ENCODE data around the gene AJUBA. TPM values are rescaled to one million over a fixed set of nuclear protein-coding genes. Genes with fewer than 3 reads are reported as not detected.
A peak's percentile ranks its signal among the peaks of the same experiment; 100 is the strongest.
"Not testable (repeated sequence)": the region's sequence is repeated elsewhere in the genome, so short reads cannot be mapped to it uniquely, and the experiment has no call there.

The AJUBA gene
- total and polyA plus RNA-seq, 4 experiments from 2014 or later: 0.30 to 3.9 (median 2.1) TPM

GRCh38 chr14:22966783-22967269 is 15.5 kb downstream of the AJUBA start:
- Histone ChIP-seq H3K36me3 (ENCODE audit: insufficient read depth, low read length) (no peaks in the 10 kb centered on the region), H3K27ac (ENCODE audit: low read depth, low read length) (no peak overlapping the region), H3K4me1 (ENCODE audit: insufficient read depth, low read length) (no peaks in the 10 kb centered on the region), H3K27me3 (ENCODE audit: insufficient read depth, low read length) (no peaks in the 10 kb centered on the region), H3K4me3 (ENCODE audit: low read length in 2 of 2) (no peak overlapping the region), H3K9me3 (ENCODE audit: control insufficient read depth in 1 of 2, low read length in 2 of 2) (no peaks in the 10 kb centered on the region)
- Mint-ChIP-seq H3K4me3 (no peak overlapping the region), H3K27me3 (peaks cover 0 to 3% of the 10 kb centered on the region in 2 donors), H3K27ac (no peak overlapping the region), H3K4me1 (no peaks in the 10 kb centered on the region), H3K36me3 (peaks cover 0 to 3% of the 10 kb centered on the region in 2 donors), H3K9me3 (peaks cover 0 to 1% (median 0%) of the 10 kb centered on the region in 8 donors)
- no peak for DNase-seq
- CTCF ChIA-PET (ENCODE audit: partially characterized antibody): interaction anchor here (23.8 to 38.6 kb wide), 2 partner anchors 18 to 93 kb away, joined by 395 to 1070 read pairs; partner anchors contain the start of genes AJUBA and CDH24
- intact Hi-C loops (cut with micrococcal nuclease): no loop called here
- POLR2A ChIA-PET (ENCODE audit: partially characterized antibody): no interaction called here

- H3K4me1 Mint-ChIP-seq; DNase-seq; H3K27me3 Mint-ChIP-seq; H3K4me3 Mint-ChIP-seq; H3K4me1 ChIP-seq (ENCODE audit: insufficient read depth, low read length); H3K27ac Mint-ChIP-seq; POLR2A ChIA-PET (ENCODE audit: partially characterized antibody); H3K27me3 ChIP-seq (ENCODE audit: insufficient read depth, low read length); intact Hi-C loops (cut with micrococcal nuclease); H3K27ac ChIP-seq (ENCODE audit: low read depth, low read length); H3K36me3 Mint-ChIP-seq; H3K36me3 ChIP-seq (ENCODE audit: insufficient read depth, low read length); H3K9me3 Mint-ChIP-seq; H3K4me3 ChIP-seq (ENCODE audit: low read length in 2 of 2); H3K9me3 ChIP-seq (ENCODE audit: control insufficient read depth in 1 of 2, low read length in 2 of 2): not testable (repeated sequence)
- CTCF ChIA-PET (ENCODE audit: partially characterized antibody): interaction anchor here (23.8 to 38.6 kb wide), 2 partner anchors 19 to 94 kb away, joined by 395 to 1070 read pairs; partner anchors contain the start of genes AJUBA and CDH24
Observed at GRCh38 chr14:22965916-22966782, 16.2 kb downstream of the AJUBA start.

GRCh38 chr14:22962061-22962676 is 20.2 kb downstream of the AJUBA start:
- Mint-ChIP-seq H3K36me3 (no peaks in the 10 kb centered on the region), H3K9me3 (no peaks in the 10 kb centered on the region), H3K4me1 (peaks cover 0 to 6% (median under 1%) of the 10 kb centered on the region in 4 donors), H3K27me3 (no peaks in the 10 kb centered on the region), H3K27ac (no peak overlapping the region), H3K4me3 (no peak overlapping the region)
- Histone ChIP-seq H3K27me3 (ENCODE audit: insufficient read depth, low read length) (no peaks in the 10 kb centered on the region), H3K4me1 (ENCODE audit: insufficient read depth, low read length) (peaks cover 7% of the 10 kb centered on the region), H3K4me3 (ENCODE audit: low read length in 2 of 2) (no peak overlapping the region), H3K27ac (ENCODE audit: low read depth, low read length) (no peak overlapping the region), H3K9me3 (ENCODE audit: control insufficient read depth in 1 of 2, low read length in 2 of 2) (no peaks in the 10 kb centered on the region), H3K36me3 (ENCODE audit: insufficient read depth, low read length) (no peaks in the 10 kb centered on the region)
- DNase-seq: no peak
- CTCF ChIA-PET (ENCODE audit: partially characterized antibody): interaction anchor here (1.1 to 38.6 kb wide), 6 partner anchors 7 to 135 kb away, joined by 3 to 1070 read pairs (median 16); partner anchors contain the start of genes AJUBA and CDH24
- POLR2A ChIA-PET (ENCODE audit: partially characterized antibody): interaction anchor here (0.7 kb wide), 1 partner anchor 135 kb away, joined by 3 read pairs; no protein-coding TSS in a partner anchor
- intact Hi-C loops (cut with micrococcal nuclease): no loop called here

GRCh38 chr14:22955702-22956569 is 26.4 kb downstream of the AJUBA start:
- DNase-seq: peak in 1 of 5 donors; percentile 11
- intact Hi-C loops (cut with micrococcal nuclease): loop anchor here (1.0 kb wide), 1 partner anchor 85 kb away; the partner anchor contains the start of gene LRP10

GRCh38 chr14:22952418-22952817 is 29.9 kb downstream of the AJUBA start:
- Histone ChIP-seq H3K4me1 (ENCODE audit: insufficient read depth, low read length) (peaks cover 11% of the 10 kb centered on the region), H3K36me3 (ENCODE audit: insufficient read depth, low read length) (peaks cover 1% of the 10 kb centered on the region), H3K27me3 (ENCODE audit: insufficient read depth, low read length) (no peaks in the 10 kb centered on the region), H3K9me3 (ENCODE audit: control insufficient read depth in 1 of 2, low read length in 2 of 2) (no peaks in the 10 kb centered on the region), H3K4me3 (ENCODE audit: low read length in 2 of 2) (no peak overlapping the region), H3K27ac (ENCODE audit: low read depth, low read length) (no peak overlapping the region)
- H3K4me3 Mint-ChIP-seq: no peak overlapping the region
- peaks cover 13 to 18% (median 15%) of the 10 kb centered on the region in 4 donors for H3K4me1 Mint-ChIP-seq
- no peaks in the 10 kb centered on the region for H3K27me3 Mint-ChIP-seq
- peaks cover 13 to 30% of the 10 kb centered on the region in 2 donors for H3K36me3 Mint-ChIP-seq
- no peaks in the 10 kb centered on the region for H3K9me3 Mint-ChIP-seq
- ChIA-PET POLR2A (ENCODE audit: partially characterized antibody) (no interaction called here), CTCF (ENCODE audit: partially characterized antibody) (no interaction called here)
- DNase-seq: no peak
- intact Hi-C loops (cut with micrococcal nuclease): no loop called here
- peak overlapping the region in 2 of 7 donors; percentile 61 to 66 for H3K27ac Mint-ChIP-seq

More at GRCh38 chr14:22955702-22956569, 26.4 kb downstream of the AJUBA start:
- Histone ChIP-seq H3K9me3 (ENCODE audit: control insufficient read depth in 1 of 2, low read length in 2 of 2) (no peaks in the 10 kb centered on the region), H3K4me3 (ENCODE audit: low read length in 2 of 2) (peak overlapping the region; percentile 30 to 89), H3K4me1 (ENCODE audit: insufficient read depth, low read length) (peaks cover 16% of the 10 kb centered on the region), H3K27ac (ENCODE audit: low read depth, low read length) (peak overlapping the region; percentile 79), H3K36me3 (ENCODE audit: insufficient read depth, low read length) (no peaks in the 10 kb centered on the region), H3K27me3 (ENCODE audit: insufficient read depth, low read length) (no peaks in the 10 kb centered on the region)
- Mint-ChIP-seq H3K4me3 (peak overlapping the region; percentile 91 to 94 (median 92)), H3K9me3 (no peaks in the 10 kb centered on the region), H3K4me1 (peaks cover 13 to 22% (median 16%) of the 10 kb centered on the region in 4 donors), H3K27ac (peak overlapping the region; percentile 92 to 95 (median 93)), H3K27me3 (no peaks in the 10 kb centered on the region), H3K36me3 (peaks cover 5 to 15% of the 10 kb centered on the region in 2 donors)
- CTCF ChIA-PET (ENCODE audit: partially characterized antibody): interaction anchor here (0.6 to 23.8 kb wide), 18 partner anchors 7 to 1042 kb away, joined by 3 to 395 read pairs (median 6); partner anchors contain the start of genes AJUBA, CDH24 and PRMT5
- POLR2A ChIA-PET (ENCODE audit: partially characterized antibody): interaction anchor here (0.7 to 3.5 kb wide), 18 partner anchors 9 to 400 kb away, joined by 3 to 36 read pairs (median 6); partner anchors contain the start of genes ACIN1, AJUBA, C14orf119 and LRP10

GRCh38 chr14:22951795-22952194 is 30.6 kb downstream of the AJUBA start:
- H3K4me3 Mint-ChIP-seq; intact Hi-C loops (cut with micrococcal nuclease); H3K27ac ChIP-seq (ENCODE audit: low read depth, low read length); H3K4me1 ChIP-seq (ENCODE audit: insufficient read depth, low read length); H3K36me3 ChIP-seq (ENCODE audit: insufficient read depth, low read length); DNase-seq; H3K27me3 Mint-ChIP-seq; POLR2A ChIA-PET (ENCODE audit: partially characterized antibody); H3K9me3 ChIP-seq (ENCODE audit: control insufficient read depth in 1 of 2, low read length in 2 of 2); H3K9me3 Mint-ChIP-seq; H3K4me3 ChIP-seq (ENCODE audit: low read length in 2 of 2); H3K27me3 ChIP-seq (ENCODE audit: insufficient read depth, low read length): not testable (repeated sequence)
- Mint-ChIP-seq H3K27ac (peak overlapping the region in 2 of 7 donors; percentile 8 to 20), H3K36me3 (peaks cover 18 to 36% of the 10 kb centered on the region in 2 donors), H3K4me1 (peaks cover 13 to 17% (median 15%) of the 10 kb centered on the region in 4 donors)
- CTCF ChIA-PET (ENCODE audit: partially characterized antibody): interaction anchor here (1.1 to 1.5 kb wide), 2 partner anchors 31 to 117 kb away, joined by 3 read pairs; partner anchors contain the start of gene AJUBA
